Non-pigmented ciliary epithelial cell (primary cell): ENCODE data around the gene ARHGAP28.
"Not testable (repeated sequence)": the region's sequence is repeated elsewhere in the genome, so short reads cannot be mapped to it uniquely, and the experiment has no call there.

Experiments used
- DNase-seq: peaks from one replicate; pipeline ENCODE4 v3.0.0-alpha.2; 2010; ENCODE audit warnings: low read depth

ARHGAP28 gene

DNA sequence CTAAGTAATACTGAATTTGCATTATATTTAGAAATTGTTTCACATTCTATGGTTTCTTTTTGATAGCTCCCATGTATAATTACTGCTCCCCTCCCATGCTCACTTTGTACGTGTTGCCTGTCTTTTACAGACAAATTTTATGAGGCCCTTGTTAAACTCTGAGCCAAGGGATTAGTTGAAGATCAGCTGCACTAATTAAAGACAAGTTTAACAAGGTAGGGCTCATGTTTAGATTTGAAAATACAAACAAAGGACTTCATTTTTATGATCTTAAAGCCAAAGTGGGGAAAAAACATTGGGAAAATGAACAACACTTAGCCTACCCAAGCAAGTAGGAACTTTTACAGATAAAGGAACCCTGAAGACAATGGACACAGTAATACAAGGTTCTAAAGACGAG, 46.2 kb downstream of the ARHGAP28 start:
- no peak for DNase-seq

DNA sequence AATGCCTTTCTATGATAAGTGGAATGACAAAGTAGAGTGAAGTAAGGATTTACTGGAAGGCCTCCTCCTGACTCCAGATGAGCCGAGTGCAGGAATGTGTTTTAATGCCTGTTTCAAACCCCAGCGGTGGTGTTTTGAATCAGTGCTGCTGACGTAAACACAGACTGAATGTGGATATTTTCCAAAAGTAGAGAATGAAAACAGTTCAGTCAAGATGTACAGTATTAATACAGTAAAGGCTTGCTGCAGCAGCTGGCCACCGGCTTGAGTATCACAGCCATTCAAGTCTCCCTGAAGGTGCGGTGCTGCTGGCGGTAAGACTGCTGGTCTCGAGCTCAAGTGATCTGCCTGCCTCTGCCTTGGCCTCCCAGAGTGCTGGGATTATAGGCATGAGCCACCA, 46.7 kb downstream of the ARHGAP28 start:
- DNase-seq = no peak

DNA sequence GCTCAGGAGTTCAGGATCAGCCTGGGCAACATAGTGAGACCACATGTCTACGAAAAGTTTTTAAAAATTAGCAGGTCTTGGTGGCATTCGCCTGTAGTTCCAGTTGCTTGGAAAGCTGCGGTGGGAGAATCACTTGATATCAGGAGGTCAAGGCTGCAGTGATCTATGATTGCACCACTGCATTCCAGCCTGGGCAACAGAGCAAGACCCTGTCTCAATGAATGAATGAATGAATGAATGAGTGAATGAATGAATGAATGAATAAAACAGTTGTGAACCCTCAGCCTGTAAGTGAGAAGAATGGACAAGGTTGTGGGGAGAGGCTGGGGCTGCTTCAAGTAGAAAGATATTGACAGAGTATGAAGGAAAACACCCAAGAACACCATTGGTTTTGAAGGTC, 48.0 kb downstream of the ARHGAP28 start:
- DNase-seq = no peak

DNA sequence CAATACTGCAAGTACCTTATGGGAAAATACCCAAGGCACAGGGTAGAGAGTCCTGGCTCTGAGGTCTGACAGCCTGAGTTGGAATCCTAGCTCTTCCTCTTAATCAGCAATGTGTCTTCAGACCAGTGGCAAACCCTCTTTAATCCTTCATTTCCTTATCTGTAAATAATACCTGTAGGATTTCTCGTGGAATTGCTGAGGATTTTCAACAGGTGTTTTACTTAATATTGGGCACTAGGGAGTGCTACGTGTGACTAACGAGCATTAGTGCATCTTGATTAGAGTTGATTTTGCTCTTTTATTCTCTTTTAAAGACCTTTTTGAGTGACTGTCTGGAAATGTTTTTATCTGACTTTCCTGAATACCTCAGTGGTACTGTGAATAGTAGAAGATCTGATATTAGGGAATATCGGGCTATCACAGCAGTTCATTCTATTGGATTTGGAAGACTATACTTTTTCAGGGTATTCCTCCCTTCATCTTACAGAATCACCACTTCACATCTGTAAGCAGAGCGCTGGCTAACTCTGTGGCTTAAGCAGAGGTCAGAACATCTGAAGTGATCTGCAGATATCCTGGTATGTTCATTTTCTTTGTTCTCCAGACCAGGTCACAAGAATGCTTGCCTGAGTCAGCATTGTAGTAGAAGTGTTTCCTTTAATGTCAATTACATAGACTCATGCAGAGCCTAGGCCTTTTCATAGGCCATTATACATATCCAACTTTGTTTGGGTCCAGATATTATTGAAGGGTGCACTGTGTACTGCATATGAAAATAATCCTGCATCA, 49.1 kb downstream of the ARHGAP28 start:
- no peak for DNase-seq

DNA sequence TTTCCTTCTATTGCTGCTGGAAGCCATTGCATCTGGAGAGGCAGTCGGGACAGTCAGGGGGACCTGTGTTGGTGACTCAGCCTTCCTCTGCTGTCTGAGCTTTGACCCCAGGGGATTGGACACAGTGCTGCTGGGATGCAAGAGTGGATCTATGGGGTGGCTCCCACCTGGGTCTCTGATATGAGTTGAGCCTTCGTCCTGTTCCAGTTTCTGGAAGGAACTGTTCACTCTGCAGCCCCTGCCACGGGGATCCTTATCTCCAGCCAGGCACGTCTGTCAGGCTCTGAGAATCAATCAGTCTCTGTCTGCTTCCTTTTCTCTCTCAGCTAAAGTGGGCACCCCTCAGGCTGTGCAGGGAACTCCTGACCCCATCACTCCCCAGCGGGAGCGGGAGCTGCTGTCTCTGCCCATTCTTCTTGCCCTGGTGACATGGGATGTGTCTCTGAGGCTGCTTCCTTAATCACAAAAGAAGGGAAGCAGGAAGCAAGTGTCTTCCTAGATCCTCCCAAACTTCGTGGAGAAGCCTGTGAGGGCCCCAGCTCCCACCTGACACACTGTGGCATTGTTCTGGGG, 51.7 kb downstream of the ARHGAP28 start:
- no peak for DNase-seq

DNA sequence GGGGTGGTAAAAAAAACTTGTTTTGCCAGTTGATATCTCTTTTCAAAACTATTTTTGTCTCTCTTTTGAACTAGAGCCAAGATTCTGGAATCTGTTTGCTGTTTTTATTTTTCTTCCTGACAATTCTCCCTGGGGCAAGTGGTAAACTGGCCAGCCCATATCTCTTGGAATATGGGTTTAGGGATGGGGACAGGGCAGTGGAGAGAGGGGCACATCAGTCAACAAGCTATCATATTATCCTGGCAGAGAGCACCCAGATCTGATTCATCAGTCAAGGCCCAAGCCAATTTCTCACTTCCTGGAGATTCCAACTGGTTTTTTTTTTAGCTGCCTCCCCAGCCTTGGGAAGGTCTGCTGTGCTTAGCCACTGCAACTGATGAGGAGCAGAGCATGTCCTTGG, 52.3 kb downstream of the ARHGAP28 start:
- no peak for DNase-seq

DNA sequence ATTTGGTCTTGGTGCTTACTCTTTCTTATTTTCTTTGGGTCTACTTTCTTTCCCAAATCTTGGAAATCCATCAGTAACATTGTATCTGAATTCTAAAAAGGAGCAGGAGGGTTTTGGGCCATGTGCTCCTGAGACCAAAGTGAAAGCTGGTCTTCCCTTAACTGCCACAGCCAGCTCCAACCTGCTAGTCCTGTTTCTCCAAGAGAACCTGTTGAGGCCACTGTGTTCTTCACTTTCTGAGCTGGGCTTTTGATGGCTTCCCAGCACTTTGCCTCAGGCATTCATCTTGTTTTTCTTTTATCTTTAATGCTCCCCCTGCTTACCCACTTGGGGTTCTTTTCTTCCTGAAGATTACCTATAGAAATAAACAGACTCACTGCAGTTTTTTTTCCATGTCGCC, 53.3 kb downstream of the ARHGAP28 start:
- DNase-seq = no peak

DNA sequence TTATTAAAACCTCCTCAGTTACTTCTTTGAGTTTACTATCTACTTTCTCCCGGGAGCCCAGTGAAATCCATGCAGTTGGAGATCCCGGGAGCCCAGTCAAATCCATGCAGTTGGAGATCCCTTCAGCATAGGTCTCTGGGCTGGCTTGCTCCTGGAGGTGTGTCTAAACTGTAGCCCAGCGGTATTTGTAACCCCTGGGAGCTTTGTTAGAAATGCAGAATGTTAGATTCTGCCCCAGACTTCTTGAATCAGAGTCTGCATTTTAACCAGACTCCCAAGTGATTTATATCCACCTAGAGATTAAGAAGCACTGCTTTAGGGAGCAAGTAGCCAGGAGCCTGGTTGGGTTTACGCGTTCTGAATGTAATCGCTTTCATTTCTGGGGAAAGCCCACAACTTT, 54.5 kb downstream of the ARHGAP28 start:
- no peak for DNase-seq

DNA sequence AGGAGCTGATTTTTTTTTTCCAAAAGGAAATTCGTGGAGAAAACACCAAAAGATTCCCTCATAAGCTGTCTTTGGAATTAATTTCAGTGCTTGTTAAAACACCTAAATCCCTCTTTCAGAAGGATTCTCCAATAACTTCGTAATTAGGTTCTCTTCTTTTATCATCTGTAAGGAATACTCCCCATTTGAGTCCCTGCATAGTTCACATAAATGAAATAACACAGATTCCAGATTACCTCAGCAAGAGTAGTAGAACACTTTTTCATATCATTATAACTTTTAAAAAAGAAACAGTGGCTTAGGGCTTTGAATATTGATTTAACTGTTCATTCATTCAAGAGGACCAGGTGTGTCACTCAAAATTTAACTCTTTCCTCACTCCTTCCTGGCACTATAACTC, 55.5 kb downstream of the ARHGAP28 start:
- DNase-seq = peak; percentile 10

DNA sequence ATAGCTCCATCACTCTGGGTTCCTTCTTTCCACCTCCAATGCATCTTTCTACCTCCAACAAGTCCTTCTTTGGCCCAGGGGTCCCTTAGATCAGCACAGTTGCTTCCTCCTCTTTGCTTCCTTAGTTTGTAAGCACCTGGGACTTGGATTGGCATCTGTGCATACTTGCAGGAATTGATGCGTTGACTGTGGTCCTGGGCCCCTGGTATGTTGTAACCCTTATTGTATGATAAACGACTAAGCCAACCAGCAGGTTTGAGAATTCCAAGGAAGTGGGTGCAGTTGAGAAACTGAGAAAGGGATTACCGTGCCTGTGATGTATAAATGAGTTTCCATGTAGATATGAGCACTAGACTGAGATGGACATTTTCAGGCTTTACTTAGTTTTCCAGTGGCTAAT, 55.9 kb downstream of the ARHGAP28 start:
- DNase-seq = no peak

DNA sequence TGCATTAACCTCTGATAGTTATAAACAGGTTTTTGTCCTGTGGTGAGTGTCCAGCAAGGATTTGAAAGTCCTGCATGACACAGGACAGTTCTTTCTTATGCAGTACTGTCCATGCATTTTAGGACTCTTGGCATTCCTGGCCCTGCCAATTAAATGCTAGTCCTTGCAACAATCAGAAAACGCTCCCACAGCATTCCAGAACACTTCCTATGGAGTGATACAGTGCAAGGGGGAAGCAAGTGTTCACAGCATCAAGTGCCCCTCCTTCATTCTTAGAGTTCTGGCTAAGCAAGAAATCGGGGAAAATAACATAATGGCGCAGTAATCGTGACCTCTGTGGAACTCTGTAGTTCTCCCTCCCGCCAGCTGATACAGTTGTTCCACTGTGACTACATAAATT, 62.9 kb downstream of the ARHGAP28 start:
- DNase-seq = no peak

DNA sequence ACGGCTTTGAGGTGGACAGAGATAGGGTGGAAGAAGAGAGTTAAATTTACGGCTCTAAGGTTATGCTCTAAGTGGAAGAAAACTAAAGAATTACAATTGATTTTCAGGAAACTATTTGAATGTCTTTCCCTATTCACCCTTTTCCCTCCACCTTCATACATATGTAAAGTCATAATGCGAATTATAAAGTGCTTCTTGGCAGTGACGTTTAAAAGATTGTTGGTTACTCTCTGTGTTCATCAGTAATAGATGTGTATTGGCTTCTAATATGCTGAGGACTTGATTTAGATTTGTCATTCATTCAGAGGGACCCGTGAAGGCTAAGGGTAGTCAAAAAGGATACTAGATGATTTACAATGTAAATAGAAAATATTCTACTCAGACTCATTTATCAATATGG, 63.9 kb downstream of the ARHGAP28 start:
- DNase-seq = no peak

DNA sequence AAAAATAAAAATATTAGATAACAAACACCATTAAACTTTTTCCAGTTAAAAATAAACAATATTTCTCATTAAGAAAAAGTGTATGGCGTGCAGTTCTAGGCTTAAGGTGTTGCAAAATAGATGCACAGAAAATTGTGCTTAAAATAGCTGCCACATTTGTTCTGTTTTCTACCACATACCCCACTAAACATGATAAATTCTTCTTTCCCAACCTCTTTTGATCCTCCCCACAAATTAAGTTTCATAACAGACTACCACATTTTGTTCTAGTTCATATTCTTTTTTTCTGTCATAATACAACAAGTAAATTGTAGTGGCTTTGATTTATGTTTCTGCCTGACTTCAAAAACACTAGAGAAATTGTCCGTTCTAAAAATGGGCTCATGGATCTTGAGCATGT, 64.5 kb downstream of the ARHGAP28 start:
- DNase-seq = no peak

DNA sequence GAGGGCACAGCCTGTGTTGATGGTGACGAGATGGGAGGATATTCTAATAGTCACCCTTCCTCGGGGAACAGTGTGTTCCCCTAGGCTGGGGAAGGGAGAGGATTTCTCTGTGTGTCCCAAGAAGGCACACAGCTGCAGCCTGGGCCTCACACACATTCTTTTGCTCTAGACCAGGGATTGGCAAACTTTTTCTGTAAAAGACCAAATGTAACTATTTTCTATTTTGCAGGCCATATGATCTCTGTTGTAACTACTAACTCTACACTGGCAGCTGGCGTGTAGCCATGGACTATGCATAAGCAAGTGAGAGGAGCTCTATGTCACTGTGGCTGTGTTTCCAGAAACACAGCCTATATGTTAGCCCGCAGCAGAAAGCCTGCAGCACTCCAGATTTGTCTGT, 65.8 kb downstream of the ARHGAP28 start:
- no peak for DNase-seq

DNA sequence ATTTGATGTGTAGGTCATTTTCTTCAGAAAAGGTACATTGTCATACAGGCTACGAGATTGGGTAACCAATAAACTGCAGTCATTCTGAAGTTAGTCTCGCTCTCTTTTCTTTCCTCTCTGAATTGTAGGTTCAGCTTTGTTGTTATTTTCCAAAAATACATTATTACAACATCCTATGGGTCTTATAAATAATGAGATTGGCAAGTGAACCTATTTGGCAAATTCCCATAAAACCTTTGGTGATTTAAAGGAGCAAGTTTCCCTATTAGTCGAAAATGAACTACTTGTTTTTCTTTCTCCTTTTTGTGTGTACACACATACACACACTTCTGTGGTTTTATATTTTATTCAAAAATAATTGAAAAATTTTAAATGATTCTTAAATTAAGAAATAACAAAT, 67.0 kb downstream of the ARHGAP28 start:
- no peak for DNase-seq

DNA sequence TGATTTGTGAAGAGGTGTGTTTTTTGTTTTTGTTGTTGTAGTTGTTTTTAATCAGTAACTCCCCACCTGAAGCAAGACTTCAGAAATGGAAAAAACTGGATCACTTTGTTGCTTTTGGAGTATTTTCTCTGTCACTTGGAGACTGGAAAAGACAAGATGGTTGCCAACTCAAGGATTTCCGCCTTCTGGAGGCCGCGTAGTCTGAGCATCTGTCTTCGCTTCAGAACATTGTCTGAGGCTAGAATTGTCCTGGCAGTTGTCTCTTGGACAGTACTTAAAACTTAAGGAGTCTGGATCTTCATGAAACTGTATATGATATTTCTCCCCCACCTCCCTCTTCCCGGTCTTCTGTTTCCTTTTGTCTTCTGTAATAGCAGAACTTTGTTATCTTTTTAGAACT, 67.7 kb downstream of the ARHGAP28 start:
- no peak for DNase-seq

DNA sequence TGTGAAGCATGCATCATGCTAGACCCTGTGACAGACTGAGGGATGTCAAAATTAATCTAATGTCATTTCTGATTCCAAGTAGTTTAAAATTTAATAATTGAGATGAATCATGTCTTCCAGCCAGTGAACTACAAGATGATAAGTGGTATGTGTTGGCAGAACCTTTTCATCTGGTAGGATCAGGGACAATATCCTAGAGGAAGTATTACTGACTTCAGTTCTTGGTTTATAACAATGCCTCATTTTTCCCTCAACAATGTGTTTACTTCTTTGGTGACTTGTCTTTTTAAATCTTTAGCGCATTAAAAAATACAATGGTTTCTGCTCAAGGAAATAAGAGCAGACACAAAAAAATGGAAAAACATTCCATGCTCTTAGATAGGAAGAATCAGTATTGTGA, 69.4 kb downstream of the ARHGAP28 start:
- DNase-seq = no peak

DNA sequence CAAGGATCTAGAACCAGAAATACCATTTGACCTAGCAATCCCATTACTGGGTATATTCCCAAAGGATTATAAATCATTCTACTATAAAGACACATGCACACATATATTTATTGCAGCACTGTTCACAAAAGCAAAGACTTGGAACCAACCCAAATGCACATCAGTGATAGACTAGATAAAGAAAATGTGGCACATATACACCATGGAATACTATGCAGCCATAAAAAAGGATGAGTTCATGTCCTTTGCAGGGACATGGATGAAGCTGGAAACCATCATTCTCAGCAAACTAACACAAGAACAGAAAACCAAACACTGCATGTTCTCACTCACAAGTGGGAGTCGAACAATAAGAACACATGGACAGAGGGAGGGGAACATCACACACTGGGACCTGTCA, 70.8 kb downstream of the ARHGAP28 start:
- DNase-seq = not testable (repeated sequence)

DNA sequence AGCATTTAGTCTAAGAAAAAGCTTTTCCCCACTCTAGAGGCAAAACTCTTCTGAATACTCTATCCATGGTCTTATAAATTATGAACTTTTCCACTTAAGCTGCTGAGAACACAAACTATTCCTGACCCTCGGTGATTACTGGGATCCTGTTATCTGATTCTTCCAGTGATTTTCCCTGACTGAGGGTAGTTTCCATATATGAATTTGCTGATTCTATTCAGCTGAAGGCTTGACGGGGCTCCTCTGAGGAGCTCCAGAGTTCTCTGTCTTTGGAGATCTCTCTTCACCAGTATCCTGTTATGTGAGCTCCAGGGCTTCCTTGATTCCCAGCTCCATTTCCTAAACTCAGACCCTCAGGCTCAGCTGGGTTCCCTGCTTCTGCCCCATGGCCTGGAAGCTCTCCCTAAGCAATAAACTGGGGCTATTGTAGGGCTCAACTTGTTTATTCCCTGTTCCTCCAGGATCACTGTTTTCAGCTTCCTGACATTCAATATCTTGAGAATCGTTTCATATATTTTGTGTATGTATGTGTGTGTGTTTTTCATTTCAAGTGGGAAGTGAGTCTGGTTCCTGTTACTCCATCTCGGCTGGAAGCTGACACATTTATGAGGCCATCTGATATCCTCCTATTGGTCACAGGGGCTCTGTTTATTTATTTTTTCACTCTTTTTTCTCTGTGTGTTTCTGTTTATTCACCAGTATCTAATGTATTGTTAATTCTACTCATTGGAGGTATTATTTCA, 78.2 kb downstream of the ARHGAP28 start:
- no peak for DNase-seq

DNA sequence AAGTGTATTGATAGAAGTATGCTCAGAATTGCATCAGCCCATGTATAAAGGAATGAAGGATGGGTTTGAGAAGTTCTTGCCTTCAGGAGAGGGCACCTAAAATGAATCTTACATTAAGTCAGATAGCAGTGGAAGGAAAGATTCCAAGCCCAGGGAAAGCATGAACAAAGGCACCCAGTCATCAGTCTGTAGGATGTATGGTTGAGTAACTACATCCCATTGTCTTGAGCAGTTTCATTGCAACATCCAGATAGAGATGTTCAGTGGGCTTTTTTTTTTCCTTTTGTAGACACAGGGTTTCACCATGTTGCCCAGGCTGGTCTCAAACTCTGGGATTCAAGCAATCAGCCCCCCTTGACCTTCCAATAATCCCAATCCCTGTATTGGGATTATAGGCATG, 80.7 kb downstream of the ARHGAP28 start:
- no peak for DNase-seq

DNA sequence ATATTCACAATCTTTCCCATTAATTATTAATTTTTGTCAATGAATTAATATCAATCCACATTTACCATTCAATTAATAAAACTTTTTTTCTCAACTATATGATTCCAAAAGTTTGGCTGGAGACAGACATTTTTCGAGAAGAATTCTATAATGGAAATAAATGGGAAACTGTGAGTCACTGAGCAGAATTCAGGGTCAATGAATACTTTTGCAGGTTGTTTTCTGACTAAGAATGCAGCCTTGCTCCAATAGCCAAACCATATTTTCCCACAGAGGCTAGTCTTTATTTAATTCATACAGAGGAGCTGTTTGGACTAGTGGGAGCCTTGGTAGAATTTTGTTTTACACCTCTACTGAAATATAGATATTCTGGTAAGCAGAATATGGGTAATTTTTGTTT, 82.3 kb downstream of the ARHGAP28 start:
- no peak for DNase-seq

DNA sequence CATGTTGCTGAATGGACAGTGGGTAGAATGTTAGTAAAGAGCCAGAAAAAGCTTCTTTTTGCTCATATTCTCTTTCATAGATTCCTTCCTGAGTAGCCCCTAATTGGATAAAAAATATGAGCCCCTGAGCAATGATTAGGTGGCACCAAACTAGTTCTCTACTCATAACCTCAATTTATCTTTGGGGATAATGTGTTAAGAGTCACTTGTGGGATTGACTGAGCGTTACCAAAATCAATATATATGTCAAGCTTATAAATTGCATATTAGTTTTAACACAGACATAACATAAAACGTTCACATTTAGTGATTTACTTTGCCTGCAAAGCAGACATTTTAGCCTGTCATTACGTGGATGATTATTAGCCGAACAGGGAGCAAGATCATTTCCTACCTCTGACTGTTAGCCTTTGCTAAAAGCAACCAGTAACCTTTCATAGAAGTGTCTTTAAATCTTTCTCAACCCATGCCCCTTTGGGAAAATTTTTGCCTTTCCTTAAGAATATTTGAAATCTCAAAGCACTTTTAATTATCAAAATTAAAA, 85.4 kb downstream of the ARHGAP28 start:
- no peak for DNase-seq

DNA sequence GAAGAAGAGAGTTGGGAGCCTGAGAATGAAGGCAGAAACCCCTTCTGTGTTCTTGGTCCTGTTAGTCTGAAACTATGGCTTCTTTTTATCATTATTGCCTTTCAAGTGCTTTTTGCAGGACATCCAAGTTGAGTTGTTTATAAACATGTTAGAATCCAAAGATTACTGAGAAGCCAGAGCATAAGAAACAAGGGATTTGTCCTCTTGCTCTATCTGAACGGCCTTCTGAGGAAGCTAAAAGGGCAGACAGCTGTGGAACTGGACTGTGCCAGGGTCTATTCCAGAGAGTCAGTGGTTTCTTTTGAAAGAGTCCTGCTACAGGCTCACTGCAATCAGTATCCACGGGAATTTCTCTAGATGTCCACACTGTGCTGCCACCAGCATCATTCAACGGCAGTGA, 86.6 kb downstream of the ARHGAP28 start:
- DNase-seq = no peak
